ENCODE measurements around the gene PLXDC2.

DNA sequence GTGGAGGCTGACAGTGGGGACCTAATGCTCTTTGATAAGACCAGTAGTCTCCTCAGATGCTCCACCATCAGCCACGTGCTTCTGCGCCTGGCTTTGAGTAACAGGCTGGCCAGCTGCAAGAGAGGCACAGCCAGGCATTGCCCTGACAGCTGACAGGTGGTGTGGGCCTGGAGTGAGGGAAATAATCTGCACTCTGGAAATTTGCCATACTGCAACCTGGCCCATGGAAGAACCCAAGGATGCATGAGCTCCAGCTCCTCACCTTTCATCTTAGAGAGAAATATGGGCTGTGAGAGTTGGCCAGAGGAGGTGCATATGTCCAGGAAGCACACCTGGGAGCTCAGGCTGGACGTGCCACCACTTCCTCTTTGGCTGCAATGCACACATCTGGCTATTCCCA lies 118.9 kb downstream of the PLXDC2 start:
- TF ChIP-seq, protein P1, sequence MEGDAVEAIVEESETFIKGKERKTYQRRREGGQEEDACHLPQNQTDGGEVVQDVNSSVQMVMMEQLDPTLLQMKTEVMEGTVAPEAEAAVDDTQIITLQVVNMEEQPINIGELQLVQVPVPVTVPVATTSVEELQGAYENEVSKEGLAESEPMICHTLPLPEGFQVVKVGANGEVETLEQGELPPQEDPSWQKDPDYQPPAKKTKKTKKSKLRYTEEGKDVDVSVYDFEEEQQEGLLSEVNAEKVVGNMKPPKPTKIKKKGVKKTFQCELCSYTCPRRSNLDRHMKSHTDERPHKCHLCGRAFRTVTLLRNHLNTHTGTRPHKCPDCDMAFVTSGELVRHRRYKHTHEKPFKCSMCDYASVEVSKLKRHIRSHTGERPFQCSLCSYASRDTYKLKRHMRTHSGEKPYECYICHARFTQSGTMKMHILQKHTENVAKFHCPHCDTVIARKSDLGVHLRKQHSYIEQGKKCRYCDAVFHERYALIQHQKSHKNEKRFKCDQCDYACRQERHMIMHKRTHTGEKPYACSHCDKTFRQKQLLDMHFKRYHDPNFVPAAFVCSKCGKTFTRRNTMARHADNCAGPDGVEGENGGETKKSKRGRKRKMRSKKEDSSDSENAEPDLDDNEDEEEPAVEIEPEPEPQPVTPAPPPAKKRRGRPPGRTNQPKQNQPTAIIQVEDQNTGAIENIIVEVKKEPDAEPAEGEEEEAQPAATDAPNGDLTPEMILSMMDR (conservative IDR thresholded peaks at IDR 0.05; ENCODE audit: low read depth, low read length), result no peak
- no peak for TF ChIP-seq EZH2 (IDR thresholded peaks at IDR 0.05; ENCODE audit: low read length, unreplicated experiment)
